SU-DHL-6 (cell line): ENCODE data around the gene SDR39U1.

Experiments used
- EZH2phosphoT487 ChIP-seq: fragments of 200-600 bp; sonication (generic), shearing (Covaris generic); conservative IDR thresholded peaks from 2 replicates; pipeline ENCODE4 v1.6.1; 2018; ENCODE audit warnings: mild to moderate bottlenecking, antibody characterized with exemption, low read length, moderate library complexity, mixed read lengths
- TF ChIP-seq, protein P1 (sequence below): fragments of 200-600 bp; sonication (generic); IDR thresholded peaks from one replicate; pipeline ENCODE4 v1.5.1; 2017; ENCODE audit warnings: antibody characterized with exemption, mild to moderate bottlenecking, low read length, moderate library complexity; ENCODE audit not compliant: insufficient read depth, poor library complexity, severe bottlenecking

DNA sequence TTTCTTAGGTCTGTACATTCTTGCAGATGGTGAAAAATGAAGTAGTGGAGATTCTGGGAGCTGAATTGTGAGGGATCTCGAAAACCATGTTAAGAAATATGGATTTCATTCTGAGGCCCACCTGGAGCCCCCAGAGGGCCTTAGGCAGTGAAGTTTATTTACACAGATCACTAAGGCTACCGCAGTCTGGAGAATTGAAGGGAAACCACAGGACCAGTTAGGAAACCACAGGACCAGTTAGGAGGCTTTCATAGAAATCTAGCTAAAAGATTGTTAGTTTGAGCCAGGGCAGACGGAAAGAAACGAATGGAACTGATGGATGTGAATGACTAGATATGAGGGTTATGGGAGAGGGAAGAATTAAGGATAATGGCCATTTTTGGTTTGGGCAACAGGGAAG, 20.3 kb downstream of the SDR39U1 start:
- TF ChIP-seq, protein P1, sequence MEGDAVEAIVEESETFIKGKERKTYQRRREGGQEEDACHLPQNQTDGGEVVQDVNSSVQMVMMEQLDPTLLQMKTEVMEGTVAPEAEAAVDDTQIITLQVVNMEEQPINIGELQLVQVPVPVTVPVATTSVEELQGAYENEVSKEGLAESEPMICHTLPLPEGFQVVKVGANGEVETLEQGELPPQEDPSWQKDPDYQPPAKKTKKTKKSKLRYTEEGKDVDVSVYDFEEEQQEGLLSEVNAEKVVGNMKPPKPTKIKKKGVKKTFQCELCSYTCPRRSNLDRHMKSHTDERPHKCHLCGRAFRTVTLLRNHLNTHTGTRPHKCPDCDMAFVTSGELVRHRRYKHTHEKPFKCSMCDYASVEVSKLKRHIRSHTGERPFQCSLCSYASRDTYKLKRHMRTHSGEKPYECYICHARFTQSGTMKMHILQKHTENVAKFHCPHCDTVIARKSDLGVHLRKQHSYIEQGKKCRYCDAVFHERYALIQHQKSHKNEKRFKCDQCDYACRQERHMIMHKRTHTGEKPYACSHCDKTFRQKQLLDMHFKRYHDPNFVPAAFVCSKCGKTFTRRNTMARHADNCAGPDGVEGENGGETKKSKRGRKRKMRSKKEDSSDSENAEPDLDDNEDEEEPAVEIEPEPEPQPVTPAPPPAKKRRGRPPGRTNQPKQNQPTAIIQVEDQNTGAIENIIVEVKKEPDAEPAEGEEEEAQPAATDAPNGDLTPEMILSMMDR, result no peak
- TF ChIP-seq EZH2phosphoT487, result no peak
